HG03095 (cell line): Measurements from ENCODE around the gene CHTOP.
"Not testable (repeated sequence)": the region's sequence is repeated elsewhere in the genome, so short reads cannot be mapped to it uniquely, and the experiment has no call there.

Source experiments
- ATAC-seq: cut with Tn5 transposase; IDR thresholded peaks from one replicate; pipeline ENCODE4 v1.9.1; 2021; ENCODE audit warnings: moderate library complexity; ENCODE audit not compliant: unreplicated experiment

The CHTOP gene

DNA sequence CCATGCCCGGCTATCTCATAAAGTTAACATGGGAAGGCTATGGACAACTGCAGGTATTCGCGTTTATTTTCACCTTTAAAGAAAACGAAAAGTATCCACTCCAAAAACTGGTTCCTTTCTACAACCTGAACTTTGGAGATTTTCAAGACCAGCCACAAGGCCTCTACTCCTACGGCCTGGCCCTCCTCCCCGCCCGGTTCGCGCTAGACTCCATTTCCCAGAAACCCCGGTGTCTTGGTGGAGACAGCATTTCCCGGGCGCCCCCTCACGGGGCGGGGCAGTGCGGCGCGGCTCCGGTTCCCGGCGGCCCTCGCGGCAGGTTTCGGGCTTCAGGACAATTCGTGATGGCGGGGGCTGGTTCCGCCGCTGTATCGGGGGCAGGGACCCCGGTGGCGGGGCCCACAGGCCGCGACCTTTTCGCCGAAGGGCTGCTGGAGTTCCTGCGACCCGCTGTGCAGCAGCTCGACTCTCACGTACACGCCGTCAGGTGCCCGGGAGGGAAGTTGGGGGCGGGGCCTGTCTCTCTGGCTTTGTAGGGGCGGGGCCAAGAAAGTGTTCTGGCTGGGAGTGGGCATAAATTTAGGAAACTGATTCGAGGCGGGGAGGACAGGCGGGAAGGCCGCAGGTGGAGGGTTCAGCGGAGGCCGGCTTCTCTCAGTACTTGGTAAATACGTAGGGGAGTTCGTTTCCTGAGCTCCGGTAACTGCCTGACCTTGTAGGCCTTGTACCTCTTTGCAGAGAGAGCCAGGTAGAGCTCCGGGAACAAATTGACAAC, 24.7 kb downstream of the CHTOP start, which contains the start of gene SNAPIN:
Gene SNAPIN, plus strand, starts transcription at position 304 of the 775 bp plus-strand sequence. Its CDS starts 41 bp downstream, at position 345.
- peak; percentile 85 for ATAC-seq

- no peak for ATAC-seq
These were observed 25.3 kb downstream of the CHTOP start for GRCh38 chr1:153659175-153659534.

GRCh38 chr1:153659656-153660055, 25.8 kb downstream of the CHTOP start:
- ATAC-seq = no peak

DNA sequence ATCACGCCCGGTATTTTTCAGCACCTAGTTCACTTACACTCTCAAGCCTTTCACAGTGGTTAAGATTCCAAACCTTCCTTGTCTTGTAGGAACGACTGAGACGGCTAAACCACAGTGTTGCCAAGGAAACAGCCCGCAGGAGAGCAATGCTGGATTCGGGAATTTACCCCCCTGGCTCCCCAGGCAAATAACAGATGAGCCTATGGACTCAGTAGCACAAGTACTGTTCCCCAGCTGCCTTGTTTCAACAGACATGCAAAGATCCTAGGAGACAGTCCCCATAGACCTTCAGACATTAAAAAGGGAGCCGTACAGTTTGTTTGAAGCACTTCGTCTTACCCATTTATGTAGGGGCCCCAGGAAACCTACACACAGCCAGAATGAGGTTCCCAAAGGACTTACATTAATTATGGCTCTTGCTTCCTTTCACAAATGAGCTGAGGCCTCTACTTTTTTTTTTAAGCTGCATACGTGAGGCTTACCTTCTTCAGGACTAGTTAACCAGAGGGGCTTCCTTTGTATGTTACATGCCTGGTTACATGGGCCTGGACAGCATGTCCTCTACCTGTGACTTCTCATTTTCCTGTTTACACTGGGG, 27.3 kb downstream of the CHTOP start:
- no peak for ATAC-seq

DNA sequence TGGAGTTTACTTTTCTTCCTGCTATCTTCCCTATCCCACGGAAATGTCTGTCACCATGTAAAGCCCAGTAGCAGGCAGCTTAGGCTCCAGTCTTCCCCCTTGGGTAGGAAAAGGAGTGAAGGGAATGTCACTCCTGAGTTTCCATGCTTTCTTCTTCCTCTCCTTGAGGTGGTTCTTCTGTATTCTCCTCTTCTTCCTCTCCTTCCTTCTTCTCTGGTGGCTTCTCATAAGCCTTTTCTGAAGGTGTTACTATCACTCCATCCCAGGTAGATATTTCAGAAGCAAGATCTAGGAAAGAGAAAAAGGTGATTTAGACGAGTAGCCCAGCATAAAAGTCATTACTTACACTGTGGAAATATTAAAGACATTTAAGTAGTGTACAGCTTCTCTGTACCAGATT, 28.4 kb downstream of the CHTOP start:
- ATAC-seq = no peak

DNA sequence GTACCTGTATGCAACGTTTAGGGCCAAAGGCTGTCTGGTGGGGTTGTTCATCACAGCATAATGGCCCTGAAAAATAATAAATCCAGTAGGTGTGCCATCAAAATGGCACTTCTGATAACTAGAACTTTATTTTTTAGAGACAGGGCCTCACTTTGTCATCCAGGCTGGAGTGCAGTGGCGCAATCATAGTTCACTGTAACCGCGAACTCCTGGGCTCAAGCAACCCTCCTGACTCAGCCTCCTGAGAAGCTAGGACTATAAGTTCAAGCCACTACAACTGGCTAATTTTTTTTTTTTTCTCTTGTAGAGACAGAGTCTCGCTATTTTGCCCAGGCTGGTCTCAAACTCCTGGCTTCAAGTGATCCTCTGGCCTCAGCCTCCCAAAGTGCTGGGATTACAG, 29.3 kb downstream of the CHTOP start:
- ATAC-seq = no peak

DNA sequence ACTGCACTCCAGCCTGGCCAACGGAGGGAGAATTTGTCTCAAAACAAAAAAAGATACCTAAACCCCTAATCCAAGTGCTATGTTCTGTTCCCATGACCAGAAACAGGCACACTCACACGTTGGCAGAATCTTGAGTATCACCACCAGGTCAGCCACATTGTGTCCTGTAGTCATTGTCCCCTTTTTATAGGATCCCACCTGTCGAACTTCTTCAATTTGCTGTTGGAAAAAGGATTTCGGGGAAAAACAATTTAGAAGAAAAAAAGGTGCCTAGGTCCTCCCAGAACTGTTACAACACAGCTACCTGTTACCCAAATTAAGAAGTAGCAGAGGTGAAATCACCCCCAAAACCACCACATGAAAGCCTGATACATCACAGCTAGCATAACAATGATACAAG, 33.6 kb downstream of the CHTOP start:
- no peak for ATAC-seq

- not testable (repeated sequence) for ATAC-seq
These were observed 34.8 kb downstream of the CHTOP start for GRCh38 chr1:153668672-153669071.

DNA sequence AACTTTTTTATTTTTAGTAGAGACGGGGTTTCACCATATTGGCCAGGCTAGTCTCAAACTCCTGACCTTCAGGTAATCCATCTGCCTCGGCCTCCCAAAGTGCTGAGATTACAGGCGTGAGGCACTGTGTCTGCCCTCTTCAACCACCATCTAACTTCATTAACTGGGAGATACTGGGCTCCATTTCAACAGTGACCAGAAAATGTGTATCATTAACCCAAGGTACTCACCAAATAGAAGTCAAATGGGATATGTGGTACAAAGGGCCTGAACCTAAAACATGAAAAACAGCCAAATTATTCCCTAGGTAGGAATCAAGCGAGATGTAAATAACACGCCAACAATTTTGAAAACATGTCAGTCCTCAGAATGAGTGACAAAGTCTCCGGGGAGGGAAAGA, 35.7 kb downstream of the CHTOP start:
- no peak for ATAC-seq

DNA sequence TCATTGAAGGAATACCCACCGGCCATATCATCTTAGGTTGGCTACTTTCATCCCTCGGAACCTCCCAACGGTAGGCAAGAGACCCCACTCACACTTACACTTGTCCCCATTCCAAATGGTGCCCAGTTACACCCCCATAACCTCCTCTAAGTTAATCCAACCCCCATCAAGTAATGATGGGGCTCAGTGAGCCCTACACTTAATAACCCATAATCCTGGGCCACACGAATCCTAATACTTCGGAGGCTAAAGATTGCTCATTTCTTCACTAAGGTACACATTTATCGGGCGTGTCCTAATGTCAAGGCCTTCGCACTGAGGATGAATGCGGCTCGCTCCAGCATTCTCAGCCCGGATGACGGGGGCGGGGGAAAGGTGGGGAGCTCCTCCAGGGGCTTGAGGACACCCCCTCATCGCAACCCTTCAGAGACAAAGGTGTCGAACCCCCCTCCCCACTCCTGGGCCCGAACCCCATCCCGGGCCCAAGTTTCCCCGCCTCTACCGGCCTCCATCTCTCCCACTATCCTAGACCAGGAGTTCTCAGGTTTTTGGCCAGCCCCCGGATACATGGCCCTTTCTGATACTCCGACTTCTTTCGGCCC, 36.5 kb downstream of the CHTOP start:
- ATAC-seq = no peak

DNA sequence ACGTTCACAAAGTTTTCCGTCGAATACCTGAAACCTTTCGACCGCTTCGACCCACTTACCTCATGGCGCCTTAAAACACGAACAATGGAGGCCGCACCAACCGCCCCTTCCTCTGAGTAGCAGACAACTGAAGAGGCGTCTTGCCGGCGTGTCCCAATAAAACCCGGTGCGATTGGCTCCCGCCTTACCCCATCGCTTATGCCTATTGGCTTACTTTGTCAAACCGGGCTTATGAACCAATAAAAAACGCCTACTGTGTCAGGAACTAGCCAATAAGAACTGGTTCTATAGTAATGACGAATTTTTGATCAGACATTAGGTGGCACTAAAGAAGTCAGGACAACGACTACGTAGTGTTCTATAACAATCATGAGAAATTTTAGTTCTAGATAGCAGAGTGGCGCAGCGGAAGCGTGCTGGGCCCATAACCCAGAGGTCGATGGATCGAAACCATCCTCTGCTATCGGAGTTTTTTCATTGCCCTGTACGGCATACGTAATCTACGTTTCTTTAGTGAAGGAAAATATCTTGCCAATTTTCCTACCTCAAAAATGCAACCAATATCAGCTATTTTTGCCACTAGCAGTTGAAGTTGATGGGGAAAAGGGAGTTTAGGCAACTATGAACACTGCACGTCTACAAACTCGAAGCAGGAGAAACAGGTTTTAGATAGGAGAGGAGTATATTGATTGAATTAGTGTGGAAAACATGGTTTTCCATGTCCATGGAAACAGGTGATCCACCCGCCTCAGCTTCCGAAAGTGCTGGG, 37.2 kb downstream of the CHTOP start, which contains the start of gene ILF2:
Gene ILF2, minus strand, starts transcription at position 135 of the 769 bp plus-strand sequence. Its CDS starts 71 bp downstream, at position 64.
- ATAC-seq = peak; percentile 91

DNA sequence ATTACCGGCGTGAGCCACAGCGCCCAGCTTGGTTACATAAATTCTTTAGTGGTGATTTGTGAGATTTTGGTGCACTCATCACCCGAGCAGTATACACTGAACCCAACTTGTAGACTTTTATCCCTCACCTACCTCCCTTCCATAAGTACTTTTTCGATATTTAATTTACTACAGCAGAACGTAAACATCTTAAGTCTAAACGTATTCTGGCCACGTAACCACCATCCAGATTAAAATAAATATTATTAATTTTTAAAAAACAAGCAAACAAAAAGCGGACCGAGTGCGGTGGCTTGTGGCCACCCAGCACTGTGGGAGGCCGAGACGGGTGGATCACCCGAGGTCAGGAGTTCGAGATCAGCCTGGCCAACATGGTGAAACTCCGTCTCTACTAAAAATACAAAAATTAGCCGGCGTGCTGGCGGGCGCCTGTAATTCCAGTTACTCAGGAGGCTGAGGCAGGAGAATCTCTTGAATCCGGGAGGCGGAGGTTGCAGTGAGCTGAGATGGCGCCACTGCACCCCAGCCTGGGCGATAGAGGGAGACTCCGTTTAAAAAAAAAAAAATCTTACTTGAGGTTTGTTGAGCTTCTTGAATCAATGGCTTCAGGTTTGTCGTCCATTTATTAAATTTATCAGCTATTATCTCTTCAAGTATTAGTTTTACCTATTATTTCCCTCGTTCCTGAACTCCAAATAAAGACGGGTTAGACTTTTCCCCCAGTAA, 37.9 kb downstream of the CHTOP start:
- ATAC-seq = not testable (repeated sequence)

GRCh38 chr1:153673511-153673910, 39.6 kb downstream of the CHTOP start:
- ATAC-seq = no peak

- no peak for ATAC-seq
These were observed 44.1 kb downstream of the CHTOP start for GRCh38 chr1:153677718-153678518.

DNA sequence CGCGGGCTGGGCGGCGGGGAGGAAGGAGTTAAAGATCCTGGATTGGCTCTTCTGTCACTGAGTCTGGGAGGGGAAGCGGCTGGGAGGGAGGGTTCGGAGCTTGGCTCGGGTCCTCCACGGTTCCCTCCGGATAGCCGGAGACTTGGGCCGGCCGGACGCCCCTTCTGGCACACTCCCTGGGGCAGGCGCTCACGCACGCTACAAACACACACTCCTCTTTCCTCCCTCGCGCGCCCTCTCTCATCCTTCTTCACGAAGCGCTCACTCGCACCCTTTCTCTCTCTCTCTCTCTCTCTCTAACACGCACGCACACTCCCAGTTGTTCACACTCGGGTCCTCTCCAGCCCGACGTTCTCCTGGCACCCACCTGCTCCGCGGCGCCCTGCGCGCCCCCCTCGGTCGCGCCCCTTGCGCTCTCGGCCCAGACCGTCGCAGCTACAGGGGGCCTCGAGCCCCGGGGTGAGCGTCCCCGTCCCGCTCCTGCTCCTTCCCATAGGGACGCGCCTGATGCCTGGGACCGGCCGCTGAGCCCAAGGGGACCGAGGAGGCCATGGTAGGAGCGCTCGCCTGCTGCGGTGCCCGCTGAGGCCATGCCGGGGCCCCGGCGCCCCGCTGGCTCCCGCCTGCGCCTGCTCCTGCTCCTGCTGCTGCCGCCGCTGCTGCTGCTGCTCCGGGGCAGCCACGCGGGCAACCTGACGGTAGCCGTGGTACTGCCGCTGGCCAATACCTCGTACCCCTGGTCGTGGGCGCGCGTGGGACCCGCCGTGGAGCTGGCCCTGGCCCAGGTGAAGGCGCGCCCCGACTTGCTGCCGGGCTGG, 44.9 kb downstream of the CHTOP start, which contains the start of gene NPR1:
Gene NPR1, plus strand, starts transcription at position 170 of the 818 bp plus-strand sequence. Its CDS starts 421 bp downstream, at position 591.
- ATAC-seq = no peak

DNA sequence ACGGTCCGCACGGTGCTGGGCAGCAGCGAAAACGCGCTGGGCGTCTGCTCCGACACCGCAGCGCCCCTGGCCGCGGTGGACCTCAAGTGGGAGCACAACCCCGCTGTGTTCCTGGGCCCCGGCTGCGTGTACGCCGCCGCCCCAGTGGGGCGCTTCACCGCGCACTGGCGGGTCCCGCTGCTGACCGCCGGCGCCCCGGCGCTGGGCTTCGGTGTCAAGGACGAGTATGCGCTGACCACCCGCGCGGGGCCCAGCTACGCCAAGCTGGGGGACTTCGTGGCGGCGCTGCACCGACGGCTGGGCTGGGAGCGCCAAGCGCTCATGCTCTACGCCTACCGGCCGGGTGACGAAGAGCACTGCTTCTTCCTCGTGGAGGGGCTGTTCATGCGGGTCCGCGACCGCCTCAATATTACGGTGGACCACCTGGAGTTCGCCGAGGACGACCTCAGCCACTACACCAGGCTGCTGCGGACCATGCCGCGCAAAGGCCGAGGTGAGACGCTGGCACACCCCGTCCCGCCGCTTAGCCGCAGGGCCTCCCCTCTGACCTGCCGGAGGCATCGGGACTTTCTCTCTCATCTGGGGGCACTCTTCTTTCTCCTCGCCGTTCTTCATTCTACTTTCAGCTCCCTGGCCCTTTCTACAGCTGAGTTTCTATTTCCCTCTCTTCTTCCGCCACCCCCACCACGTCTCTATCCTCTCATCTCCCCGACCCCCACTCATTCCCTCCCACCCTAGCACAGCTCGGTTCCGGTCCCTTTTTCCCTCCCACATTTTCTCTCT, 45.7 kb downstream of the CHTOP start:
- ATAC-seq = no peak

- ATAC-seq = no peak
These were observed 46.2 kb downstream of the CHTOP start for GRCh38 chr1:153680120-153680403.

- no peak for ATAC-seq
These were observed 48.9 kb downstream of the CHTOP start for GRCh38 chr1:153682730-153683129.
